Lower leg skin (tissue), 4 donors: ENCODE data around the gene ITPKB. TPM values are rescaled to one million over a fixed set of nuclear protein-coding genes. Genes with fewer than 3 reads are reported as not detected.
A peak's percentile ranks its signal among the peaks of the same experiment; 100 is the strongest.

Experiments used
- DNase-seq, 2 donors: peaks; one replicate each; pipeline ENCODE4 v3.0.0-alpha.2; 2019; ENCODE audit warnings: low spot score in 2 of 2
- H3K4me3 ChIP-seq: fragments of 200-600 bp; sonication (generic); 2 replicates; pipeline ENCODE4 v1.5.1; 2017; ENCODE audit warnings: mild to moderate bottlenecking, low read depth; ENCODE audit not compliant: poor library complexity, severe bottlenecking
- CTCF ChIP-seq, 3 donors: fragments of 450-650 bp; IDR thresholded peaks; one replicate each; pipeline ENCODE4 v1.5.1; 2016; ENCODE audit warnings: antibody characterized with exemption in 3 of 3, mild to moderate bottlenecking in 3 of 3, moderate library complexity in 2 of 3
- POLR2A ChIP-seq, 2 donors: fragments of 450-650 bp; IDR thresholded peaks; one replicate each; pipeline ENCODE4 v1.6.1; 2016 to 2017; ENCODE audit warnings: antibody characterized with exemption in 2 of 2, mild to moderate bottlenecking in 1 of 2, moderate library complexity in 1 of 2
- WGBS, 2 donors: methylation state at CpG; one replicate each; pipeline ENCODE4 v1.1.5; 2018; 5-methylcytosine and 5-hydroxymethylcytosine counted together
- intact Hi-C: fragments of 100-400 bp; cut with DNase I; formaldehyde crosslinking; loops from one replicate; pipeline ENCODE4 v1.15.0; 2023; ENCODE audit warnings: low total_unique reads
- total RNA-seq, 4 donors: library from RNA; depleted of rRNA; stranded (reverse); fragments of >200 nt; gene quantifications; one replicate each; pipeline ENCODE4 v1.1.0, GENCODE V29; 2016

The ITPKB gene
- total RNA-seq, 4 donors from 2014 or later: 39.3 to 57.2 (median 44.1) TPM

- no peak for TF ChIP-seq CTCF (IDR thresholded peaks at IDR 0.05)
- TF ChIP-seq POLR2A (IDR thresholded peaks at IDR 0.05): no peak
- no peak for DNase-seq
- intact Hi-C loops: no loop called here
- H3K4me3 ChIP-seq: no peak overlapping the region
Observed at GRCh38 chr1:226743259-226743658, 4.2 kb upstream of the ITPKB start.

- no peak for DNase-seq
- H3K4me3 ChIP-seq: no peak overlapping the region
- no peak for TF ChIP-seq CTCF (IDR thresholded peaks at IDR 0.05)
- no peak for TF ChIP-seq POLR2A (IDR thresholded peaks at IDR 0.05)
- intact Hi-C loops: no loop called here
- 77 to 83% methylated on average over 3 of the region's 3 CpGs for WGBS, 2 donors
Observed at GRCh38 chr1:226741009-226741408, 1.9 kb upstream of the ITPKB start.

GRCh38 chr1:226739696-226740065 is 599 bp upstream of the ITPKB start:
- intact Hi-C loops: loop anchor here (10.0 kb wide), 1 partner anchor 85 kb away; no protein-coding TSS in a partner anchor
- 59 to 70% methylated on average over 3 of the region's 3 CpGs for WGBS, 2 donors
- no peak overlapping the region for H3K4me3 ChIP-seq
- no peak for DNase-seq
- no peak for TF ChIP-seq CTCF (IDR thresholded peaks at IDR 0.05)
- TF ChIP-seq POLR2A (IDR thresholded peaks at IDR 0.05): no peak

GRCh38 chr1:226738421-226738994 is 574 bp downstream of the ITPKB start:
- 0 to 1% methylated on average over 22 to 27 of the region's 52 CpGs for WGBS, 2 donors
- peak overlapping the region; percentile 91 for H3K4me3 ChIP-seq
- DNase-seq: no peak
- intact Hi-C loops: loop anchor here (10.0 kb wide), 1 partner anchor 86 kb away; no protein-coding TSS in a partner anchor
- no peak for TF ChIP-seq CTCF (IDR thresholded peaks at IDR 0.05)
- no peak for TF ChIP-seq POLR2A (IDR thresholded peaks at IDR 0.05)

- 0% methylated on average over 34 to 47 of the region's 49 CpGs for WGBS, 2 donors
- H3K4me3 ChIP-seq: peak overlapping the region; percentile 91
- peak; percentile 34 to 92 for DNase-seq
- TF ChIP-seq CTCF (IDR thresholded peaks at IDR 0.05): no peak
- no peak for TF ChIP-seq POLR2A (IDR thresholded peaks at IDR 0.05)
- intact Hi-C loops: loop anchor here (10.0 kb wide), 1 partner anchor 87 kb away; no protein-coding TSS in a partner anchor
Observed at GRCh38 chr1:226737819-226738420, 1.2 kb downstream of the ITPKB start.
